GM12874 (cell line): ENCODE measurements around the gene LTA4H.

ENCODE experiments used
- TF ChIP-seq, protein P1 (sequence below): IDR thresholded peaks from 2 replicates; pipeline ENCODE4 v1.5.1; 2011; ENCODE audit warnings: low read depth, mild to moderate bottlenecking, control low read depth, low read length, moderate library complexity; ENCODE audit not compliant: insufficient read depth

Gene LTA4H

DNA sequence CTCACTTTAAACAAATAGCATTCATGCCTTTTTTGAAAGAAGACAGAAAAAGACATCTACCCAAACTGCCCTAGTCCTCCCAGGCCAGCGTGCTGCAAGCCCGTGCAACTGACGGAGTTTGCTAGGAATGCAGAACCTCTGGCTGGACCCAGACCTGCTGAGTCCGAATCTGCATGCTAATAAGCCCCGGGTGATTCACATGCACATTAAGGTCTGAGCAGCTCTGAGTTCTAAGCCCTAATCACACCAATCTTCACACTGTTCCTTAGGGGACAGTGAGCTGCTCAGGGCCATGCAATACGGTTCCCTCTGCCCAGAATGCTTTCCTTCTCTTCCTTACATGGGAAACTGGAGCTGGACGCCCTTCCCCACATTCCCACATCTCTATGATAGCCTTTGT lies 64.5 kb downstream of the LTA4H start:
- TF ChIP-seq, protein P1, sequence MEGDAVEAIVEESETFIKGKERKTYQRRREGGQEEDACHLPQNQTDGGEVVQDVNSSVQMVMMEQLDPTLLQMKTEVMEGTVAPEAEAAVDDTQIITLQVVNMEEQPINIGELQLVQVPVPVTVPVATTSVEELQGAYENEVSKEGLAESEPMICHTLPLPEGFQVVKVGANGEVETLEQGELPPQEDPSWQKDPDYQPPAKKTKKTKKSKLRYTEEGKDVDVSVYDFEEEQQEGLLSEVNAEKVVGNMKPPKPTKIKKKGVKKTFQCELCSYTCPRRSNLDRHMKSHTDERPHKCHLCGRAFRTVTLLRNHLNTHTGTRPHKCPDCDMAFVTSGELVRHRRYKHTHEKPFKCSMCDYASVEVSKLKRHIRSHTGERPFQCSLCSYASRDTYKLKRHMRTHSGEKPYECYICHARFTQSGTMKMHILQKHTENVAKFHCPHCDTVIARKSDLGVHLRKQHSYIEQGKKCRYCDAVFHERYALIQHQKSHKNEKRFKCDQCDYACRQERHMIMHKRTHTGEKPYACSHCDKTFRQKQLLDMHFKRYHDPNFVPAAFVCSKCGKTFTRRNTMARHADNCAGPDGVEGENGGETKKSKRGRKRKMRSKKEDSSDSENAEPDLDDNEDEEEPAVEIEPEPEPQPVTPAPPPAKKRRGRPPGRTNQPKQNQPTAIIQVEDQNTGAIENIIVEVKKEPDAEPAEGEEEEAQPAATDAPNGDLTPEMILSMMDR, result no peak

DNA sequence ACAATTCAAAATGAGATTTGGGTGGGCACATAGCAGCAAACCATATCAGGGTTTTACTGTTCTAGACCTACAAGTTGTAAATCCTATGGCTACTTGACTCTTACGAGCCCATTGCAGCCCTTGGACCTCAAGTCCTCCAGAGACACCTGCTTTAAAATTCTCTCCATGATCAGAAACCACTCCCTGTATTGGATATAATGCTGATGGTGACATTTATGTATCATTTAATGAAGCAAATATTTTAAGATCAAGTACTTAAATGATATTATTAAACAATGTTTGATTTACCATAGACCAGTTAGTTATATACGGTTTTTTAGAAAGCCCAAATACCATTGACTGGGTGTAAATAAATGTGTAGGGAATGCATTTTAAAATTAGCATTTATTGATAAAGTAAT lies 68.1 kb downstream of the LTA4H start:
- TF ChIP-seq, protein P1, result no peak

DNA sequence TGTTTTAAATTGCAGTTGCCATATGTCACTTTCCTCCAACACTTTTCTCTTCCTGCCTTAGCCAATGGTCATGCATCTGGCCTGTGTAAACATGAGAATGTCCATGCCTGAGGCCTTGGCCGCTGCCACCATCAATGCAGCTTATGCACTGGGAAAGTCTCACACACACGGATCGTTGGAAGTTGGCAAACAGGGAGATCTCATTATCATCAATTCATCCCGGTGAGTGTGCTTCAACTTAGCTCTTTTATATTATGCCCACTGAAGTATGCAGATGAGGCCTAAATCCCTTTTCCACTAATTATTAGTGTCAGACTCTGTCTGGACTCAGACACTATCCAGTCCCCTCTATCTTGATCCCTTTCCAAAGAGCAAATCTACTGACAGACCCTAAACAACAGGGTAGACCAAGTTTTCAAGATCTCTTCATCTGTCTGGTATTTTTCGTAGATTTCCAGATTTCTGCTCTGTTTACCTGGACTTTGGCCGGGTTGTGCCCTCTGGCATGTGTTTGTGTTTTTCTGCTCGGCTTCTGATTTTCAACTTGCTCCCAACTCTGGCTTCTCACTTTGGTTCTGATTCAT lies 69.0 kb downstream of the LTA4H start:
- TF ChIP-seq, protein P1, result no peak

DNA sequence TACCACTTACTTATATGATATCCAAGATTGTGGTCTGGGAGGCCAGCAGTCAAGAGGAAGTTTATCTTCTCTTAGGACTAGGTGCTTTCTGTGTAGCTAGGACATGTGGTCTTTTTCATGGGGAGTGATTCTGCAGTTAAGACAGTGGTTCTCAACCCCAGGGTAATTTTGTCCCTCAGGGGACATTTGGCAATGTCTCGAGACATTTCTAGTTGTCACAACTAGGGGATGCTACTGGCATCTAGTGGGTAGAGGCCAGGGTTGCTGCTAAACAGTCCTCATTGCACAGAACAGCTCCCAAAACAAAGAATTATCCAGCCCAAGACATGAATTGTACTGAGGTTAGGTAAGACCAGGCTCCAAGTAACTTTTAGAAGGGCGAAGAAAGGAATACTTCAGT lies 72.3 kb downstream of the LTA4H start:
- TF ChIP-seq, protein P1, result no peak

DNA sequence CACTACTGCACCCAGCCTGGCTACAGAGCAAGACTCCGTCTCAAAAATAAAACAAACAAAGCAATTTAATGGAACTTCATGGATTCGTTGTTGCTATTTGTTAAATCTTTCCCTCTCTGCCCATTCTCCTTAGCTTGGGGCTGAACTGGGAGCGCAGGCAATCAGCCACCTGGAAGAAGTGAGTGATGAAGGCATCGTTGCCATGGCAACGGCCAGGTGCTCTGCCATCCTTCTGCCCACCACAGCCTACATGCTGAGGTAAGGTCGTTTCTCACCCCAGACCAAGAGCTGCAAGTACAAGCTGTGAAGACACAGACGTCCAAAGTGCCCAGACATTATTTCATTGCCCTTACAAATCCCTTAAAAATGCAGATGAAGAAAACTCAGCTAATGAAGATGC lies 73.2 kb downstream of the LTA4H start:
- TF ChIP-seq, protein P1, result no peak

DNA sequence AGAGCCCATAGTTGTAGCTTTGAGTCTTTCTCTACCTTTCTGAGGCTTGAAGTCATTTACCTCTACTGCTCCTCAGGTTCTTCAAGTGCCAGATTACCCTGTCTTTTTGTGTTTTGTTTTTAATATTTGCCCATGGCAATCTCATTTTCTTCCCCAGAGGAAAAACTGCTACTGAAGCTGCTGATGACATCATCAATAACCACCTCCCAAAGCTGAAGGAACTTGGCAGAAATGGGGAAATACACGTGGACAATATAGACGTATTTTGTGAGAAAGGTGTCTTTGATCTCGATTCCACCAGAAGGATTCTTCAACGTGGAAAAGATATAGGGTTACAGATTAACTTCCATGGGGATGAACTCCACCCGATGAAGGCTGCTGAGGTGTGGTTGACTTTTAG lies 75.1 kb downstream of the LTA4H start:
- TF ChIP-seq, protein P1, result no peak

DNA sequence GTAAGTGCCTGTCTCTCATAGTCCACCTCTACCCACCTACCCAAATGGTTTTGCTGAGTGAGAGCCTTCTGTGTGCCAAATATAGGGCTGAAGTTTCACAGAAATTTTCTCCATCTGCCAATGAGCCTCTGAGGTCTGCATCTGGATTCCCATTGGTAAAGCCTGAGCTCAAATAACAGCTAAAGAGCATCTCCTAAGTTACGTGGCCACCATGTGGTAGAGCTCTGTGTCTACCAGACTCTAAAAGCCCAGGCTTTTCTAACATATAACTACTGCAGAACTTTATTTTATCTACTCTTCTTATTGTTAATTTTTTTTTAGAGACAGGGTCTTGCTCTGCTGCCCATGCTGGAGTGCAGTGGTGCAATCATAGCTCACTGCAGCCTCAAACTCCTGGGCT lies 76.3 kb downstream of the LTA4H start:
- TF ChIP-seq, protein P1, result no peak
